ENCODE results near the gene GATA6. TPM values are rescaled to one million over a fixed set of nuclear protein-coding genes. Genes with fewer than 3 reads are reported as not detected.
"Not testable (repeated sequence)": the region's sequence is repeated elsewhere in the genome, so short reads cannot be mapped to it uniquely, and the experiment has no call there.

GATA6 gene
- total RNA-seq, 2 donors from 2014 or later = 43.9 to 59.6 TPM

DNA sequence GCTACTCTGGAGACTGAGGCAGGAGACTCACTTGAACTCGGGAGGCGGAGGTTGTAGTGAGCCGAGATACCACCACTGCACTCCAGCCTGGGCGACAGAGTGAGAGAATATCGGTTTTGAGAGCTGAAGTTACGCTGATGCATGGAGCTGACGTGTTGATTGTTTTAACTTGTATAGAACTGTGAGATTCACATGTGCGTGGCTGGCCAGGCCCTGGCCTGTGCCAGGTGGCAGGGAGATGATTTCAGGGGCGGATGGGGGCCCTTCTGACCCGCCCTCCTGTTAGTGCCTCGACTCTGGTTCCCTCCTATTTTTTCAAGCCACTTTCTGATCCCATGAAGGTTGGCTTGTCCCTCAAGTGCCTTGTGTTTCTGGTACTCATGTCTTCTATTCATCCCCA lies 25.7 kb downstream of the GATA6 start:
- intact Hi-C loops (cut with DNase I) = no loop called here

DNA sequence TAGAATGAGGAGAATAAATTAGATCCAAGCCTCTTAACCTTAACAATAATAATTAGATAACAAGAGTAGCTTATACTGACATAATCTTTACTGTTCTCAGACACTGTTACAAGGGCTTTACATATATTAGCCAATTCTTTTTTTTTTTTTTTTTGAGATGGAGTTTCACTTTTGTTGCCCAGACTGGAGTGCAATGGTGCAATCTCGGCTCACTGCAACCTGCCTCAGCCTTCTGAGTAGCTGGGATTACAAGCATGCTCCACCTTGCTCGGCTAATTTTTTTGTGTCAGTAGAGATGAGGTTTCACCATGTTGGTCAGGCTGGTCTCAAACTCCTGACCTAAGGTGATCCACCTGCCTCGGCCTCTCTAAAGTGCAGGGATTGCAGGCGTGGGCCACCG lies 27.6 kb downstream of the GATA6 start:
- ATAC-seq; intact Hi-C loops (cut with DNase I): not testable (repeated sequence)
- DNase-seq = peak; percentile 19

More for the DNA sequence above, 25.7 kb downstream of the GATA6 start:
- peak; percentile 22 for DNase-seq
- ATAC-seq = no peak

DNA sequence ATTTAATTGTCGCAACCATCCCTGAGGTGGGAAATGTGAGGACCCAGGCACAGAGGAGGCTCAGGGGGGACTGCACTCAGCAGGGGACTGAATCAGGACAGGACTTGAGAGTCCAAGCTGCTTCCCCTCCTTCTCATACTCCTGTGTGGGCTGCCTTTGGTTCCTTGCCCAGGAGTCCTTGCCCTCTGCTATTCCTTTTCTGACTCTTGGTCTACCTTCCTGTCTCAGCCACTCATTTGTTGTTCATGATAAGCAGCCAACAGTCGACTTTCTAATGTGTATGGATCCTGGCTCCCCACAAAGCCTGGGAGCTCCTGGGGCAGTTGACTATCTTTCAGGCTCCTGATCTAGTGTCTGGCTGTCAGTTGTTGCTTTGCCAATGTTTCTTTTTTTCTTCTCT lies 28.3 kb downstream of the GATA6 start:
- DNase-seq (peak; percentile 25), ATAC-seq (peak in 1 of 2 donors; percentile 6)
- intact Hi-C loops (cut with DNase I) = no loop called here

DNA sequence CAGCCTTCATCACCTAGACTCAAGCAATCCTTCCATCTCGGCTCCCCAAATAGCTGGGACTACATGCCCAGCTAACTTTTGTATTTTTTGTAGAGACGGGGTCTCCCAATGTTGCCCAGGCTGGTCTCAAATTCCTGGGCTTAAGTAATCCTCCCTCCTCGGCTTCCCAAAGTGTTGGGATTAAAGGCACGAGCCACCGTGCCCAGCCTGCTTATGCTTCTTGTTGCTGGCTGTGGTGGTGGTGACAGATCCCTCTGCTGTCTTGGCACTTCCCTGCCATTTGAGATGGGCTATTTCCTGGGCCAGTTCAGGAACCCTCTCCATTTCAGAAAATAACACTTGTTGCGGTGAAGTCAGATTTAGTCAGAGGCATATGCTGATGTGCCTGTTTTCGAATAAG lies 28.8 kb downstream of the GATA6 start:
- DNase-seq = peak; percentile 25
- intact Hi-C loops (cut with DNase I) = no loop called here
- ATAC-seq = peak in 1 of 2 donors; percentile 8

DNA sequence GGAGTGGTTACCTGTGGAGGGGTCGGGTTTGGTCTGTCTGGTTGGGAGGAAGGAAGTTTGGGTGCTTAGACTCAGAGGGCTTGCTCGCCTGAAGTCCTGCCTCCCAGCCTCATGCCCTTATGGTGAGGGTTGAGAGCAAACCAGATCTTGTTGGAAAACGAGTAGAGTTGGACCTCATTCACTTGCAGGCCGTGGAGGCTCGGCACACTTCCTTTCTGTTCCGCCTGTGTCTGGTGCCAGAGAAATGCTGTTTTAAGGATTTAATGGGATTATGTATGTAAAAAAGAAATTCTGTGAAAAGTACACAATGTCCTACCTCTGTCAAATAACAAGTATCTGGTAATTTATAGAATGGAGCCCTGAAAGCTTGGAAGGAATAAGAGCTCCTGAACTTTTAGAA lies 29.6 kb downstream of the GATA6 start:
- intact Hi-C loops (cut with DNase I) = no loop called here
- ATAC-seq = no peak
- peak; percentile 20 for DNase-seq

GRCh38 chr18:22200611-22201225 lies 31.3 kb downstream of the GATA6 start:
- DNase-seq (peak; percentile 39), ATAC-seq (peak; percentile 52 to 76)
- intact Hi-C loops (cut with DNase I) = no loop called here

DNA sequence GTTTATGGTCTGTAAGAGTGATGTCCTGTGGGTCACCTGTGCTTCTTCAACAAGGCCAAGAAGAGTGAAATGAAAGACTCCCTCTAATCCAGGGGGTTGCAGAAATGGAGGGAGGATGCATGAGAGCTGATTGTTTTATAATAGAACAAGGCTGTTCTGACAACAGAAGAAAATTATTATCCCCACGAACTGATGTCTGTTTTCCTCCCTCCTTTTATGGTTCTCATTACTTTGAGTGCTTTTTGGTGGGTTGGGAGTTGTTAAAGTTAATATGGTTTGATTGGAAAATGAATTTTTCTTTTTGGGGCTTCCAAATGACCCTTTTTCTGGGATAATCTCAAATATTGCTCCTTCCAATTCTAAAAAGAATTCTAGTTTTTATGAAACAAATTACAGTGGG lies 33.6 kb downstream of the GATA6 start:
- DNase-seq (no peak), ATAC-seq (no peak)
- intact Hi-C loops (cut with DNase I) = no loop called here

- intact Hi-C loops (cut with DNase I) = no loop called here
- DNase-seq (no peak), ATAC-seq (no peak)
These were observed 34.3 kb downstream of the GATA6 start for GRCh38 chr18:22203536-22204213.

- intact Hi-C loops (cut with DNase I) = no loop called here
- DNase-seq = no peak
- ATAC-seq = no peak
These were observed 34.8 kb downstream of the GATA6 start for GRCh38 chr18:22204214-22204536.

GRCh38 chr18:22204996-22205395 lies 35.6 kb downstream of the GATA6 start:
- intact Hi-C loops (cut with DNase I) = loop anchor here in 1 of 2 donors (5.0 kb wide), 1 partner anchor 62 kb away; no protein-coding TSS in a partner anchor
- peak; percentile 49 for DNase-seq
- ATAC-seq = no peak

DNA sequence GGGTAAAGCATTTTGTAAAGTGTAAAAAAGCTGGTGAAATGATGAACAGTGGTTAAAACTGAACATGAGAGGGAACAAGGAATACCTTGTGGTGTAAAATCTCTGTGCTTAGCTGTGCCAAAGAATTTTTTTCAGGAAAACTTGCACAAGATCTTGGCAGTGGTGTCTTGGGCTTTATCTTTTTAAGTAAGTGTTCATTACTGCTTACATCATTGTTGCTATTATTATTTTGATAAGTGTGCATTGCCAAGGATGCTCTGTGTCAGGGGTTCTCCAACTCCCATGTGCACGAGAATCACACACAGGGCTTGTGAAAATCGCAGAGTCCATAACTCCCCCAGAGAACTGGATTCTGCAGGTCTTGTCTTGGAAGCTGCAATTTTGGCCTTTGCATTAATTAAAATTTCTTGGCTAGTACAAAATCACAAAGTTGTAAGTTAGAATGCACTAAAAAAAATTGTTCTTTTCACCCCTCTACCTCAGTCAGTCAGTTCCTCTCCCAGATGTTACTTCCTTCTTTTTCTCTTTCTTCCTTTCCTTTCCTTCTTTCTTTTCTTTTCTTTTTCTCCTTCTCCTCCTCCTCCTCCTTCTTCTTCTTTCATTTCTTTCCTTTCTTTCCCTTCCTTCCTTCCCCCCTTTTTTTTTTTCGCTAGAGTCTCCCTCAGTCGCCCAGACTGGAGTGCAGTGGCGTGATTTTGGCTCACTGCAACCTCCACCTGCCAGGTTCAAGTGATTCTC lies 37.8 kb downstream of the GATA6 start:
- intact Hi-C loops (cut with DNase I) = loop anchor here in 1 of 2 donors (5.0 kb wide), 1 partner anchor 60 kb away; no protein-coding TSS in a partner anchor
- DNase-seq (peak; percentile 45), ATAC-seq (peak; percentile 69 to 78)

DNA sequence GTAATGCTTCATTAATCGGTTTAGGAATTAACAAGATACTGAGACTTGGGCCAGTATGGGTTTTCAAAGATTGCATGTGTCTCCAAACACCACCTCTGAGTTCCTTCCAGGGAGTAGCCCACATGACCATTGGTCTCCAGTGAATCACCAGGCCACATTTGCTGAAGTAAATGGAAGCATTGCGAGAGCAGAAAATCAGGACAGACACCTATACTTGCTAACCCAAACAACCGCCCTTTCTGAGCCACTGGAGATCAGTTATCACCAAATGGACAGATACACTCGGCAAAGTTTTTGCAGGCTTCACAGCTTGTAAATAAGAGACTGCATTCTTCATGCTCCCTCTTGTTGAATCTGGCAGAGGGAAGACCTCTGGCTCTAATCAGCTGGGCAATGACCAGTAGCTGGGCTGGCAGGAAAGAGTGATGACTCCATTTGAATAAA lies 40.9 kb downstream of the GATA6 start:
- intact Hi-C loops (cut with DNase I) = no loop called here
- ATAC-seq (peak; percentile 25 to 31), DNase-seq (no peak)

DNA sequence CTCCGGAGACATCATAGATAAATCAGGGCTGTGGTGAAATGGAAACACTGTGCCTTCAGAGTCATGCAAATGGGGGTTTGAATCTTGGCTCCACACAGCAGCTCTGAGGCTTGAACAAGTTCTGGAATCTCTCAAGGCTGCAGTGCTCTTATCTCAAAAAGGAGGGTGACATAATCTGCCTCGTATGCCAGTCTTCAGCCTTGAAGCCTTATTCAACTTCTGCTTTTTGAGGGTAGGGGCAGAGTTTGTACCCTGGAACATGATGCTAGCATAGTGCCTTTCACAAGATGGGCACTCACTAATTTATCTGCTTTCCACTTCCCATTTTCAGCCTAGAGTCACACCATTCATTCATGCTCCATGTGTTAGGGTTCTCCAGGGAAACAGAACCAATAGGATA lies 42.3 kb downstream of the GATA6 start:
- DNase-seq = no peak
- ATAC-seq = peak in 1 of 2 donors; percentile 7
- intact Hi-C loops (cut with DNase I) = no loop called here

GRCh38 chr18:22213333-22213973 lies 44.1 kb downstream of the GATA6 start:
- ATAC-seq (peak; percentile 48 to 60), DNase-seq (peak; percentile 43)
- intact Hi-C loops (cut with DNase I) = no loop called here

DNA sequence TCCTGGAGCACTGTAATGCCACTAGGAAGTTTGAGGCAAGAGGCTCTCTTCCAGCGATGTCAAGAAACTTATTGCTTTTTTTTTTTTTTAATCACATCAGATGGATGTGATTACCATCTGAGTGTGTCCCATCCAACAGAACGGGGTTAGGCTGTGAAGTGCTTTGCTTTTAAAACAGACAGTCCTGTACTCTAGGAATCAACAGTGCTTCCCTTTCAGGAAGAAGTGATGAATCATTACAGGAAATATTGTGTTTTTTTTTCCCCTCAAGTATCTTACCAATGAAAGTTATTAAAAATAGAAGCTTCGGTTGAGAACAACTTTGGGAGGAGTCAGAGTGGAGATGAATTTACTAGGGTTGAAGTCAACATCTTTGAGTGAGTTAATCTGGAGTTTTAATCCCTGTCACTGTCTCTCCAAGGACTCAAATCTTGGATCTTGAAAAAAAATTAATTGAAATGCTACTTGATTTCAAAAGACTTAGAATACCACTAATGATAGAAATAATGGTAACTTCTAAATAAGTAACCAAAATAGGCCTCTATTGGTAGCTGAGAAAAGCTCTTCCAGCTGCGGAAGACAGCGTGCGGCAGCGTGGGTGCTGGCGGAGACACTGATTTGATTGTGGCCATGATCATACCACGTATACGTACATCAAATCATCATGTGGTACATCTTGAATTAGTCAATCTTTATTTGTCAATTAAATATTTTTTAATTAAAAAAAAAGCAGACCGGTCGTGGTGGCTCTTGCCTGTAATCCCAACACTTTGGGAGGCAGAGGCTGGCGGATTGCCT lies 45.5 kb downstream of the GATA6 start:
- intact Hi-C loops (cut with DNase I) = no loop called here
- DNase-seq (no peak), ATAC-seq (peak in 1 of 2 donors; percentile 17)

- DNase-seq (no peak), ATAC-seq (no peak)
- intact Hi-C loops (cut with DNase I) = no loop called here
These were observed 49.4 kb downstream of the GATA6 start for GRCh38 chr18:22218835-22219234.

- intact Hi-C loops (cut with DNase I) = loop anchor here in 1 of 2 donors (5.0 kb wide), 1 partner anchor 38 kb away; no protein-coding TSS in a partner anchor
- no peak for DNase-seq
- ATAC-seq = no peak
These were observed 50.4 kb downstream of the GATA6 start for GRCh38 chr18:22219568-22220355.

- not testable (repeated sequence) for ATAC-seq, DNase-seq
- intact Hi-C loops (cut with DNase I) = loop anchor here in 1 of 2 donors (5.0 kb wide), 1 partner anchor 37 kb away; no protein-coding TSS in a partner anchor
These were observed 51.2 kb downstream of the GATA6 start for GRCh38 chr18:22220585-22220984.

Data from left cardiac atrium (tissue), 4 donors.